Large intestine (tissue), 3 donors: ENCODE measurements around the gene SLF2. TPM values are rescaled to one million over a fixed set of nuclear protein-coding genes. Genes with fewer than 3 reads are reported as not detected.

Experiments used
- DNase-seq, 2 donors: peaks; one replicate each; pipeline versions ENCODE4 v3.0.0 to v3.0.0-alpha.2; 2013
- H3K27ac ChIP-seq: one replicate; pipeline ENCODE4 v1.5.1; 2013; ENCODE audit warnings: low read length
- H3K27me3 ChIP-seq: 2 replicates; pipeline ENCODE4 v1.6.1; 2013; ENCODE audit warnings: low read length; ENCODE audit not compliant: control insufficient read depth, insufficient read depth
- H3K36me3 ChIP-seq: 2 replicates; pipeline ENCODE4 v1.6.1; 2013; ENCODE audit warnings: low read length; ENCODE audit not compliant: control insufficient read depth, insufficient read depth
- H3K4me1 ChIP-seq: one replicate; pipeline ENCODE4 v1.6.1; 2013; ENCODE audit warnings: low read length; ENCODE audit not compliant: control insufficient read depth, insufficient read depth
- H3K4me3 ChIP-seq: one replicate; pipeline ENCODE4 v1.5.1; 2013; ENCODE audit warnings: low read length
- H3K9me3 ChIP-seq: one replicate; pipeline ENCODE4 v1.6.1; 2013; ENCODE audit warnings: mild to moderate bottlenecking, low read depth, low read length, moderate library complexity; ENCODE audit not compliant: control insufficient read depth
- WGBS: methylation state at CpG from one replicate; pipeline ENCODE4 v1.1.5; 2013; ENCODE audit warnings: low lambda C conversion rate; ENCODE audit not compliant: insufficient coverage; 5-methylcytosine and 5-hydroxymethylcytosine counted together
- polyA plus RNA-seq: library from polyadenylated mRNA; unstranded; fragments of 120-200 nt; gene quantifications from one replicate; pipeline ENCODE4 v1.2.1, GENCODE V29; 2013

Gene SLF2
- polyA plus RNA-seq, 1 donor = 29.1 TPM

DNA sequence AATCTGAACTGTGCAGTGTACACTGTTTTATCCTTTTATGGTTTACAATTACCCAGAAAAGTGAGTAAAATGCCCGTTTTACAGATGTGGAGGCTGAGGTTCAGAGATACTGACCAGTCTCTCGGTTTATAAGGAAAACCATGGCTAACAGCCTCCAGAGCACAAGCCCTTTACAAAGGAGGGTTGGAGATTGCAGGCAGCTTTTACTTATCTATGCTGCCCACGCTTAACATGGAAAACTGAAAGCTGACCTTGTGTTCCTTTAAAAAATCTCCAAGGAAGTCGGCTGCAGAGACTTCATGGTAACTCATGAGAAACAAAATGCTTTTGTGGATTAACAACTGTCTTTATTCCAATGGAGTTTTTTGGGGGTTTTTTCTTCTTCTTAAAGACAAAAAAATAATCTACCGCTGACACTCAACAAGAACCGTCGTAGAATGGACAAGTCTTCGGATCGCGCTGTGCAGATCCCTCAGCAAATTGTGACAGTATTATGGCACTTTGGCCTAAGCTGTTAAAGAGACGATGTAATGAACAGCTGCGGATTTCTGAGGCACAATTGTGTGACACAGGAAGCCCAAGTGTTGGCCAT is 654 bp upstream of the SLF2 start:
- Histone ChIP-seq H3K4me1 (peaks cover 11% of the 10 kb centered on the region), H3K9me3 (no peaks in the 10 kb centered on the region), H3K27ac (peak overlapping the region; percentile 96), H3K27me3 (no peaks in the 10 kb centered on the region), H3K36me3 (peaks cover 7% of the 10 kb centered on the region), H3K4me3 (peak overlapping the region; percentile 43)
- 0% methylated on average over 4 of the region's 12 CpGs for WGBS
- DNase-seq = no peak

DNA sequence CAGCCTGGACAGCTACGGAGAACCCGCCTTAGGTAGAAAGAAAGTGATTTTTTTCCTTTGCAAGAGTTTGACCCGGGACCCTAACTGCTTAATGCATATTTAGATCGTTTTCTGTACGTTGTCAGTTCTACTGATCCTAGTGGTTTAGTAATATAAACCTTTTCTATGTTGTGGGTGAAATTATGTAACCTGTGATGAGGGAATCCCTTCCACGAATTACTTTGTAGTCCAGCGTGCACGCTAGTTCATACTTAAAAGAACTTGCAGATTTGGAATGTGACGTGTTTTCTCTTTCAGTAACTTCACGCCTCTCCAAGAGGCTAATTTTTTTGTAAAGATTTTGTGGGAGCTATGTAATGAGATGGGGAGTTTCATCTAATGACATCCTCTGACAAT is 705 bp downstream of the SLF2 start:
- WGBS = 0% methylated on average over 1 of the region's 10 CpGs

DNA sequence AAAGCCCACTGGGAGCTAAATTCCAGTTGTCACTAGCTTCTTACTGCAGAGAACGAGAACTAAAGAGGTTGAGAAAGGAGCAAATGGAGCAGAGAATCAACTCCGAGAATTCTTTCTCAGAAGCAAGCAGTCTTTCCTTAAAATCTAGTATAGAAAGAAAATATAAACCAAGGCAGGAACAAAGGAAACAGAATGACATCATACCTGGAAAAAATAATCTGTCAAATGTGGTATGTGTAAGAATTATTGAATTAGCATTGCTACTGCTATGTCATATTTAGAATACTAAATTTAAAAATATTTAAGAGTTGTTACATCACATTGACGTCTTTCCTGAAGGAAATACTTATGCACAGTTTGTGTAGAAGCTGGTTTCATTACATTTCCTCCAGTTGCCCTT is 4.3 kb downstream of the SLF2 start:
- Histone ChIP-seq H3K27ac (no peak overlapping the region), H3K27me3 (no peaks in the 10 kb centered on the region), H3K9me3 (no peaks in the 10 kb centered on the region), H3K4me3 (no peak overlapping the region), H3K4me1 (peaks cover 6% of the 10 kb centered on the region), H3K36me3 (peaks cover 35% of the 10 kb centered on the region)
- WGBS = 94% methylated on average over 3 of the region's 3 CpGs
- DNase-seq = no peak

More for the DNA sequence above, 705 bp downstream of the SLF2 start:
- peak overlapping the region; percentile 87 for H3K4me3 ChIP-seq
- H3K4me1 ChIP-seq = peaks cover 11% of the 10 kb centered on the region
- no peaks in the 10 kb centered on the region for H3K27me3 ChIP-seq
- peaks cover 14% of the 10 kb centered on the region for H3K36me3 ChIP-seq
- no peaks in the 10 kb centered on the region for H3K9me3 ChIP-seq
- H3K27ac ChIP-seq = peak overlapping the region; percentile 84
- DNase-seq = no peak

DNA sequence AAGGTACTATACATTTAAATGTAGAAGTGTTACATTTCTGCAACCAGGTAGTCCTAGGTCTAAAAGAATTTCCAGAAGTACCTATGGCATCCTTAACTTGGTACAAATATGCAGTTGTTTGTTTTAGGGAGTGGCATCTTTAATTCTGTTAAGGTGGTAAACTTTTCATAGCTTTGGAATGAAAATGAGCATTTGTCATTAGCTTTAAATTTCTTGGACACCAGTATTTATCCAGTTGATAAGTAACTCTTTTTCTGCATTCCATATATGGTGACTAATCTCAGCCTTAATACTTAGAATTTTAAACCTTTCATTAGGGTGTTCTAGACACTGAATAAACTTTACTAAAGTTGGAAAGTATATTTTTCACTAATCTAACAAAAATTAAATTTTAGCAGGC is 10.8 kb downstream of the SLF2 start:
- peaks cover 54% of the 10 kb centered on the region for H3K36me3 ChIP-seq
- H3K4me3 ChIP-seq = no peak overlapping the region
- H3K27ac ChIP-seq = no peak overlapping the region
- H3K4me1 ChIP-seq = no peaks in the 10 kb centered on the region
- H3K9me3 ChIP-seq = no peaks in the 10 kb centered on the region
- DNase-seq = no peak
- no peaks in the 10 kb centered on the region for H3K27me3 ChIP-seq

DNA sequence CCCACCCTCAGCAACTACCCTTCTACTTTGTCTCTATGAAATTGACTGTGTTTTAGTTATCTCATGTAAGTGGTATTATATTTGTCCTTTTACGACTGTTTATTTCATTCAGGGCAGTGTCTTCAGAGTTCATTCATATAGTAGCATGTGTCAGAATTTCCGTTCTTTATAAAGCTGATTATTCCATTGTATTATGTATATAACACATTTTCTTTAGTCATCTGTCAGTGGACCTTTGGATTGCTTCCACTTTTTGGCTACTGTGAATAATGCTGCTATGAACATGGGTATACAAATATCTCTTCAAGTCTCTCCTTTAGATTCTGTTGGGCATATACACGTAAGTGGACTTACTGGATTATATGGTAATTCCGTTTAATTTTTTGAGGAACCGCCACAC is 14.5 kb downstream of the SLF2 start:
- DNase-seq = no peak
- H3K27ac ChIP-seq = no peak overlapping the region
- H3K4me1 ChIP-seq = no peaks in the 10 kb centered on the region
- H3K4me3 ChIP-seq = no peak overlapping the region
- 100% methylated on average over 1 of the region's 5 CpGs for WGBS
- H3K36me3 ChIP-seq = peaks cover 59% of the 10 kb centered on the region
- H3K27me3 ChIP-seq = no peaks in the 10 kb centered on the region
- no peaks in the 10 kb centered on the region for H3K9me3 ChIP-seq

DNA sequence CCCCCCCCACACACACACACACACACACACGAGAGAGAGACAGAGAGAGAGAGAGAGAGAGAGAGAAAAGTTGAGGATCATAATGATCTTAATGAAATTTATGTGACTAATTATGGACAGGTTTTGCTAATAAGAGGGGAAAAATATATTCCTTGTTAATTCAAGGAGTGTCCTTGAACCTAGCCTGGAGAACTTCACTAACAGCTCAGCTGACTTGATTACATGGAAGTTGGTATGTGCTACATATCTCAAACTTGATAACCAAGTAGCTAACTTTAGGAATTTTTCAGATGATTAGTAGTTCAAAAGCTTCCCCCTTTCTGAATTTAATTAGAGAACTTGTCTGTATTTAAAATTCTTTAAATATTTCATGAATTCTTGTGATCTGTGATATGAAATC is 15.3 kb downstream of the SLF2 start:
- no CpG with 5 or more reads among the region's 1 CpG for WGBS
- DNase-seq = no peak
- no peaks in the 10 kb centered on the region for H3K9me3 ChIP-seq
- no peaks in the 10 kb centered on the region for H3K4me1 ChIP-seq
- H3K4me3 ChIP-seq = no peak overlapping the region
- peaks cover 63% of the 10 kb centered on the region for H3K36me3 ChIP-seq
- no peaks in the 10 kb centered on the region for H3K27me3 ChIP-seq
- no peak overlapping the region for H3K27ac ChIP-seq

DNA sequence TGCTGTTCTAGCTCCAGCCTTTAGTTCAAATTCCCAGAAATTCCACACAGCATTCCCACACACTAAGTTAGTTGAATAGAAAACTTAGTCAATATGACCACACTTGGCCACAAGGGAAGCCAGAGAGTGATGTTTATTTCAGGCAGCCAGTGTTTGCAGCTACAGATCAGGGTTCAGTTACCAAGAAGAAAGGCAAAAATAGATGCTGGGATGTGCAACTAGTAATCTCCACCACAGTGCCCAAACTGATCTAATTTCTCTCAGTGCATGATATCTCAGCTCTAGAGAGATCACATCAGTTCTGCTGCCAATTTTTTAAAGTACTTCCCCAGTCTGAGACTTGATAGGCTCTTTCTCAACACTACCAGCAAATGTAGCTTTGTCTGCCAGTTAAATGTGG is 17.6 kb downstream of the SLF2 start:
- Histone ChIP-seq H3K27me3 (no peaks in the 10 kb centered on the region), H3K9me3 (no peaks in the 10 kb centered on the region), H3K27ac (no peak overlapping the region), H3K4me3 (no peak overlapping the region), H3K36me3 (peaks cover 60% of the 10 kb centered on the region), H3K4me1 (no peaks in the 10 kb centered on the region)
- DNase-seq = no peak

DNA sequence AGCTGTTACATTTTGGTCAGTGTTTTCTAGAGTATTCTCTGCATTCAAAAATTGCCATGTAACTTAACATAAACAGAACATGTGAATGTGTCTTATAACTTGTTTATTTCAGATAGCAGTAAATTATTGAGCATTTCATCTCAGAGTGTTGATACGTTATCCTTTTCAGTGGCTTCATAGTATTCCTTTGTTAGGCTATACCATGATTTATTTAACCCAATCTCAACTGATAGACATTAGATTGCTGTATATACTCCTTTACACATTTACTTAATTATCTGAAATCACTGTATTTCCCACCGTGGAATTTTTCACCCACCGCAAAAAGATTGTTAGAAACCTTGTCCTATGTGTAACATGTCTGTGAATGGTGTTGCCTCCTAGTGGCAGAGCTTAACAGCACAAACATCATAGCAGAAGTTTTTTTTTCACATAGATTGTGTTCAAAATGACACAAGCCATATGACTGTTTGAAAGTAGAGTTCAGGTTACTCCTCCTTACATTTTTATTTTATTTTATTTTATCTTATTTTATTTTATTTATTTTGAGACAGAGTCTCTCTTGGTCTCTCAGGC is 21.4 kb downstream of the SLF2 start:
- Histone ChIP-seq H3K4me3 (no peak overlapping the region), H3K27ac (no peak overlapping the region), H3K36me3 (peaks cover 62% of the 10 kb centered on the region), H3K9me3 (no peaks in the 10 kb centered on the region), H3K27me3 (no peaks in the 10 kb centered on the region), H3K4me1 (no peaks in the 10 kb centered on the region)
- WGBS = 95% methylated on average over 3 of the region's 3 CpGs
- no peak for DNase-seq

DNA sequence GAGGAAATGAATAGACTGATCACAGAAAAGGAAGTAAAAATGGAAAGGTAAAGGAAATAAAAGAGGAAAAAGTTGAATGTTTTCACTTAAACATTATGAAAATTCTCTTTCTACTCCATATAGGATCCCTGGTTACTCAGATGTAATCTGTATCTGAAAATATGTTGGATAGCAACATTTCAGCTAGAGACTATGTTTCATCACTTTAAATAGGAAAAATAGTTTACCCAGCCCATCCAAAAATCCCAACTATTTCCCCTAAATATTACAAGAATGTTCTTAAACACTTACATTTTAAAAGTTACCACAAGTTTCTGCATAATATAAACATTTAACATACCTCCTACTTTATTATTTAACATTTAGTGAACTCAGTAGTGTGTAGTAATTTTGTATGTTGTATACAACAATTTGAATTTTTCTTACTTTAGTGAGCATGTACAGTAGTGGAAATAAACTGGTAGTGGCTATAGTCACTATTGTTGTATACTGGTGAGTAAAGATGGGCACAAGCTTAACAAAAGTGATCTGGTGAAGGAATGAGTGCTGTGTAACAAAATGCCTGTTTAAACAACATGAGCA is 27.1 kb downstream of the SLF2 start:
- no peak for DNase-seq
- Histone ChIP-seq H3K9me3 (no peaks in the 10 kb centered on the region), H3K4me3 (no peak overlapping the region), H3K36me3 (peaks cover 57% of the 10 kb centered on the region), H3K27me3 (no peaks in the 10 kb centered on the region), H3K4me1 (no peaks in the 10 kb centered on the region), H3K27ac (no peak overlapping the region)

DNA sequence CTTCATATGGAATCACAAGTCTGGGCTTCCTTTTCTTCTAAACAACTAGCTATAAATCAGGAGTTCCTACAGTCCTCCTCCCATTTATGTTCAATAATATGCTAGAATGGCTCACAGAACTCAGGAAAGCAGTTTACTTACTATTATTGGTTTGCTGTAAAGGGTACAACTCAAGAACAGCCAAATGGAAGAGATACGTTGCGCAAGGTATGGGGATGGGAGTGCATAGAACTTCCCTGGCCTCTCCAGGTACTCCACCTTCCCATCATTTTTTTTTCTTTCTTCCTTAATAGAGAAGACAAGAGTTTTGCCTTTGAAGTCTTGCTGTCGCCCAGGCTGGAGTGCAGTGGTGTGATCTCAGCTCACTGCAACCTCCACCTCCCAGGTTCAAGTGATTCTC is 29.5 kb downstream of the SLF2 start:
- no peaks in the 10 kb centered on the region for H3K4me1 ChIP-seq
- no peak overlapping the region for H3K4me3 ChIP-seq
- no peaks in the 10 kb centered on the region for H3K9me3 ChIP-seq
- H3K36me3 ChIP-seq = peaks cover 60% of the 10 kb centered on the region
- H3K27me3 ChIP-seq = no peaks in the 10 kb centered on the region
- no peak overlapping the region for H3K27ac ChIP-seq
- no peak for DNase-seq
- WGBS = no CpG with 5 or more reads among the region's 3 CpGs

DNA sequence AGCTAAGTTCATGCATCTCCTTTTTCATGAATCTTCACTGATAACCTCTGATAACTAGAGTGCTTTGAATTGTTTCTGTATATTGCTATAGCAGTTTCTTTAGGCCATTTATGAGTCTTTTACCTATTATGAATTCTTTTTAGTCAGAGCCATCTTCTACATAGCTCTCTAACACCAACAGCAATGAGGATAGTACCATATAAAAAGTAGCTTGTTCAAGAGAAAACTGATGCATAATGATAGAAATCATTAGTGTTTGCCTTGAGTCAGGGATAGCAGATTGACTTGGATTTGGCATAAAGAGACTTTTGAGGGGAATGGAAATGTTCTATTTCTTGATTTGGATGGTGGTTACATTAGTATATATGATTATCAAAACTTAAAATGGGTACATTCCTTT is 30.7 kb downstream of the SLF2 start:
- H3K27ac ChIP-seq = no peak overlapping the region
- H3K9me3 ChIP-seq = no peaks in the 10 kb centered on the region
- peaks cover 60% of the 10 kb centered on the region for H3K36me3 ChIP-seq
- no peak overlapping the region for H3K4me3 ChIP-seq
- H3K27me3 ChIP-seq = no peaks in the 10 kb centered on the region
- no peak for DNase-seq
- H3K4me1 ChIP-seq = no peaks in the 10 kb centered on the region
